Upper lobe of right lung (tissue), 1 donor: Measurements from ENCODE around the gene ATP6AP1. TPM values are rescaled to one million over a fixed set of nuclear protein-coding genes. Genes with fewer than 3 reads are reported as not detected.
A peak's percentile ranks its signal among the peaks of the same experiment; 100 is the strongest.

Experiments
- ATAC-seq: fragments of 200-7000 bp; cut with Tn5 transposase; one replicate; pipeline ENCODE4 v1.9.1; 2020; ENCODE audit warnings: mild to moderate bottlenecking, moderate library complexity
- DNase-seq: peaks from one replicate; pipeline ENCODE4 v3.0.0-alpha.2; 2020
- H3K27ac ChIP-seq: fragments of 200-600 bp; one replicate; pipeline ENCODE4 v1.8.0; 2022
- H3K27me3 ChIP-seq: fragments of 200-600 bp; one replicate; pipeline ENCODE4 v1.8.0; 2022; ENCODE audit warnings: mild to moderate bottlenecking
- H3K36me3 ChIP-seq: fragments of 200-600 bp; one replicate; pipeline ENCODE4 v1.8.0; 2022
- H3K4me1 ChIP-seq: fragments of 200-600 bp; one replicate; pipeline ENCODE4 v1.8.0; 2022
- H3K4me3 ChIP-seq: fragments of 200-600 bp; one replicate; pipeline ENCODE4 v1.8.0; 2022; ENCODE audit warnings: mild to moderate bottlenecking
- H3K9me3 ChIP-seq: fragments of 200-600 bp; one replicate; pipeline ENCODE4 v1.8.0; 2022
- CTCF ChIP-seq: fragments of 200-600 bp; IDR thresholded peaks from one replicate; pipeline ENCODE4 v1.8.0; 2022; ENCODE audit warnings: antibody characterized with exemption
- intact Hi-C: fragments of 100-400 bp; cut with DNase I; formaldehyde crosslinking; loops from one replicate; pipeline ENCODE4 v1.11.0; 2022
- total RNA-seq: library from RNA; stranded (reverse); fragmentation: NEBNext Ultra II Directional; extraction: Animal tissue kit (Norgen Biotek cat#: 25700); gene quantifications from one replicate; pipeline ENCODE4 v1.2.1, GENCODE V29; 2021
- donor health status: DM: no; HTN: yes; CAD: no; lungs with severe emphysema.

ATP6AP1 gene
- total RNA-seq, 1 donor from 2014 or later, result 193 TPM

DNA sequence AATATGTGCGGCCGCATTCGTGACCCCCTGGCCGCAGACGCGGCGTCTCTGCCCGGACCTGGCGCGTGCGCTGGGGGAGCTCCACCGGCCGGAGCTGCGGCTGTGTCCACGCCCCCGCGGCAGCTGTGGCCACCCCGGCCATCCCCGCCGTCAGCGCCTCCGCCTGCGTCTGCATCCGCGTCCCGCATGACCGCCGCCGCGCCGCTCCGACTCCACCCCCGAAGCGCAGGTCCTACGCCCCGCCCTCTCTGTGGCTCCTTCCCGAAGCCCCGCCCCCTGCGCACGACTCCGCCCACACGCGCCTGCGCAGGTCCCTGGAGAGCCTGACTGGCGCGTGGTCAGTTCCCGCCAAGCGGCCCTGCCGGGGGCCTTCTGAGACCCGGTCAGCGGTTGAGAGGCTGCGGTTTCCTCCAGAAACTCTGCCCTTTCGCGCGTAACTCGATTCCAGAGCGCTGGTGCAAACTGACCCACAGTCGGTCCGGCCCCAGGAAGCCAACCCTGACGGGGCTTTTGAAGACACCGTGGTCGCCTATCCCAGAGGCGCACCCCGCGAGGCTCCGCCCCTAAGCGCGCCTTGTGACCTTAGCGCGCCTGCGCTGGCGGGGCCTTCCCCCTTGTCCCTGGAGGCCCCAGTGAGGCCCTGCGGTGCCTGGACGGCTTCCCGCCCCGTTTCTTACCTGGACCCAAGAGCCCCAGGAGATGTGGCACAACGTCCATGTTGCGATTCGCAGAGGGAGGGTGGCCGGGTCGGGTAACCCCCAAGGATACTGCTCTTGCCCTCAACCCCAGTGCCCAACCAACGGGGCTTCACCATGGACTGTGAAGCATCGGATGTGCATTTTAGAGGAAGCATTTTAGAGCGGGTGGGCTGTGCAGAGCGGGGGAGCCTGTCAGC, 50.5 kb downstream of the ATP6AP1 start, which contains the start of gene LAGE3:
TSS of gene LAGE3 (minus strand) at position 554 of the 895 bp plus-strand sequence. CDS start at position 188, 366 bp downstream.
- intact Hi-C loops, result no loop called here
- H3K9me3 ChIP-seq, result no peaks in the 10 kb centered on the region
- ATAC-seq (peak; percentile 98), DNase-seq (peak; percentile 96)
- peak within 1 kb of the TSS; percentile 80 for H3K27ac ChIP-seq
- no peaks in the 10 kb centered on the region for H3K4me1 ChIP-seq
- TF ChIP-seq CTCF, result no peak
- no peaks in the 10 kb centered on the region for H3K27me3 ChIP-seq
- peak within 1 kb of the TSS; percentile 51 for H3K4me3 ChIP-seq
- H3K36me3 ChIP-seq, result no peaks in the 10 kb centered on the region

DNA sequence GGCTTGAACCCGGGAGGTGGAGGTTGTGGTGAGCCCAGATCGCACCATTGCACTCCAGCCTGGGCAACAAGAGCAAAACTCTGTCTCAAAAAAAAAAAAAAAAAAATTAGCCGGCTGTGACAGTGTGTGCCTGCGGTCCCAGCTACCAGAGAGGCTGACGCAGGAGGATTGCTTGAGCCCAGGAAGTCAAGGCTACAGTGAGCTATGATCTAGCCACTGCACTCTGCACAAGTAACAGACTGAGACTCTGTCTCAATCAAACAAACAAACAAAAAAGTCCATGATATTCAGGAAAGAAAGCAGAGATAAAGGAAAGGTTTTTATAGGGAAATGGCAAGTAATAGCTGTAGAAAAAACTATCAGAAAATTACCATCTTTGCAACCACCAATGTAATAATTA, 52.7 kb downstream of the ATP6AP1 start:
- no peaks in the 10 kb centered on the region for H3K9me3 ChIP-seq
- DNase-seq (no peak), ATAC-seq (no peak)
- no peak overlapping the region for H3K4me3 ChIP-seq
- no peaks in the 10 kb centered on the region for H3K27me3 ChIP-seq
- H3K36me3 ChIP-seq, result no peaks in the 10 kb centered on the region
- no peak overlapping the region for H3K27ac ChIP-seq
- H3K4me1 ChIP-seq, result no peaks in the 10 kb centered on the region
- no peak for TF ChIP-seq CTCF
- intact Hi-C loops, result no loop called here

- no peaks in the 10 kb centered on the region for H3K36me3 ChIP-seq
- no peaks in the 10 kb centered on the region for H3K9me3 ChIP-seq
- H3K27ac ChIP-seq, result no peak overlapping the region
- intact Hi-C loops, result no loop called here
- peaks cover 1% of the 10 kb centered on the region for H3K4me1 ChIP-seq
- no peaks in the 10 kb centered on the region for H3K27me3 ChIP-seq
- no peak for ATAC-seq
- TF ChIP-seq CTCF, result no peak
- peak; percentile 41 for DNase-seq
- no peak overlapping the region for H3K4me3 ChIP-seq
These were observed 53.6 kb downstream of the ATP6AP1 start for GRCh38 chrX:154481911-154482601.

GRCh38 chrX:154482786-154483185, 54.3 kb downstream of the ATP6AP1 start:
- DNase-seq (no peak), ATAC-seq (no peak)
- H3K27ac ChIP-seq, result no peak overlapping the region
- TF ChIP-seq CTCF, result no peak
- peaks cover 5% of the 10 kb centered on the region for H3K4me1 ChIP-seq
- no peaks in the 10 kb centered on the region for H3K36me3 ChIP-seq
- H3K27me3 ChIP-seq, result no peaks in the 10 kb centered on the region
- intact Hi-C loops, result no loop called here
- H3K9me3 ChIP-seq, result no peaks in the 10 kb centered on the region
- H3K4me3 ChIP-seq, result no peak overlapping the region

- no peak for TF ChIP-seq CTCF
- H3K4me1 ChIP-seq, result peaks cover 5% of the 10 kb centered on the region
- no peaks in the 10 kb centered on the region for H3K9me3 ChIP-seq
- H3K27ac ChIP-seq, result no peak overlapping the region
- DNase-seq, result no peak
- no peaks in the 10 kb centered on the region for H3K36me3 ChIP-seq
- no peaks in the 10 kb centered on the region for H3K27me3 ChIP-seq
- no peak overlapping the region for H3K4me3 ChIP-seq
- ATAC-seq, result no peak
- intact Hi-C loops, result no loop called here
These were observed 54.8 kb downstream of the ATP6AP1 start for GRCh38 chrX:154483325-154483724.
